ENCODE data around the gene CLRN2.

CLRN2 gene

GRCh38 chr4:17514865-17515264 lies at the start of gene CLRN2:
Gene CLRN2, plus strand, starts transcription at chr4:17515165. Its CDS starts 102 bp downstream, at chr4:17515267.
- DNase-seq: no peak

- DNase-seq: no peak
Observed at GRCh38 chr4:17468619-17469221, 46.2 kb upstream of the CLRN2 start.

- no peak for DNase-seq
Observed at GRCh38 chr4:17469931-17470674, 44.9 kb upstream of the CLRN2 start.

- DNase-seq: no peak
Observed at GRCh38 chr4:17475481-17475880, 39.5 kb upstream of the CLRN2 start.

GRCh38 chr4:17476853-17477252 lies 38.1 kb upstream of the CLRN2 start:
- no peak for DNase-seq

GRCh38 chr4:17477774-17478472 lies 37.0 kb upstream of the CLRN2 start:
- no peak for DNase-seq

GRCh38 chr4:17480210-17480927 lies 34.6 kb upstream of the CLRN2 start:
- no peak for DNase-seq

GRCh38 chr4:17480955-17481354 lies 34.0 kb upstream of the CLRN2 start:
- no peak for DNase-seq

- DNase-seq: no peak
Observed at GRCh38 chr4:17482716-17483115, 32.2 kb upstream of the CLRN2 start.

- DNase-seq: no peak
Observed at GRCh38 chr4:17489123-17489522, 25.8 kb upstream of the CLRN2 start.

GRCh38 chr4:17489721-17490120 lies 25.2 kb upstream of the CLRN2 start:
- no peak for DNase-seq

- no peak for DNase-seq
Observed at GRCh38 chr4:17490575-17491059, 24.3 kb upstream of the CLRN2 start.

GRCh38 chr4:17491196-17491595 lies 23.8 kb upstream of the CLRN2 start:
- no peak for DNase-seq

GRCh38 chr4:17492058-17492741 lies 22.8 kb upstream of the CLRN2 start:
- DNase-seq: no peak

- DNase-seq: no peak
Observed at GRCh38 chr4:17492876-17493275, 22.1 kb upstream of the CLRN2 start.

GRCh38 chr4:17493619-17494018 lies 21.3 kb upstream of the CLRN2 start:
- no peak for DNase-seq

GRCh38 chr4:17494258-17495190 lies 20.4 kb upstream of the CLRN2 start:
- DNase-seq: peak; percentile 23

- no peak for DNase-seq
Observed at GRCh38 chr4:17497890-17498523, 17.0 kb upstream of the CLRN2 start.

- DNase-seq: no peak
Observed at GRCh38 chr4:17500574-17500973, 14.4 kb upstream of the CLRN2 start.

GRCh38 chr4:17502756-17503155 lies 12.2 kb upstream of the CLRN2 start:
- no peak for DNase-seq

GRCh38 chr4:17504081-17504480 lies 10.9 kb upstream of the CLRN2 start:
- DNase-seq: no peak
